GM20431 (cell line): ENCODE measurements around the gene PYGO2.
"Not testable (repeated sequence)": the region's sequence is repeated elsewhere in the genome, so short reads cannot be mapped to it uniquely, and the experiment has no call there.

Source experiments
- in situ Hi-C: fragments of 300-500 bp; cut with MseI, MboI; formaldehyde crosslinking; loops from one replicate; pipeline ENCODE4 v1.15.0; 2020; ENCODE audit warnings: low sequenced_read_pairs; ENCODE audit not compliant: unreplicated experiment

PYGO2 gene

DNA sequence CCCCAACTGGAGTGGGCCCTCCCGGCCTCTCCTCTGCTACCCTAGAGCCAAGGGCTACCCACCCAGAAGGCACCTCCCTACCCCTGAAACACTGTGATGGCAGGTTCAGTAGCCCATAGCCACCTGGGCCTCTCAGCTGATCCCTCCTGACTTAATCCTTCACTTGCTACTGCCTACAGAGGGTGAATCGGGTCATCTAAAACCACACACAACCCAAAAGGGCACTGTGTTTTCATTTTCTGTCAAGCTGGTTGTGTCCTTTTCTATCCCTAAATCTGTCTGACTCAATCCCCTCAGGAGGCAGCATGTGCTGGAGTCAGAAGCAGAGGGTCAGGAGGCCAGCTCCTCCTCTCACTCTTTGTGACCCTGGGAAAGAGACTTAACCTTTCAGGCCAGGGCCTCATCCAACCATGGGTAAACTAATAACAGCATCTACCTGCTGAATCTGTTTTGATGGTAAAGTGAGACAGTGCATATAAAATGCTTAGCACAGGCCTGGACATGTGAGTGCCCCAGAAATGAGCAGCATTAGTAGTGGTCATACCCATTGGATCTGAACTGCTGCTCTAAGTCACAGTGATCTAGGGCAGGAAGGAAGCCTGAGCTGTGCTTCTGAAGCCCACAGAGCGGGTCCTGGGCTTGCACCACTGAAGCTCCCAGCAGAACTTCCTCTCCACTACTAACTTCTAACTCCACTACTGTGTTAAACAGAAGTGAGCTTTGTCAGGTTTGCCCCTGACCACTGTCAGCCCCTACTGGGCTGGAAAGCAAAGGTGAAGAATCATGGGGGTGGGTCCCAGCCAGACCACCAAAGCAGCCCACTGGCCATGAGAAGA, 36.0 kb downstream of the PYGO2 start:
- in situ Hi-C loops = no loop called here

- in situ Hi-C loops = no loop called here
These were observed 37.9 kb downstream of the PYGO2 start for GRCh38 chr1:154923695-154924094.

DNA sequence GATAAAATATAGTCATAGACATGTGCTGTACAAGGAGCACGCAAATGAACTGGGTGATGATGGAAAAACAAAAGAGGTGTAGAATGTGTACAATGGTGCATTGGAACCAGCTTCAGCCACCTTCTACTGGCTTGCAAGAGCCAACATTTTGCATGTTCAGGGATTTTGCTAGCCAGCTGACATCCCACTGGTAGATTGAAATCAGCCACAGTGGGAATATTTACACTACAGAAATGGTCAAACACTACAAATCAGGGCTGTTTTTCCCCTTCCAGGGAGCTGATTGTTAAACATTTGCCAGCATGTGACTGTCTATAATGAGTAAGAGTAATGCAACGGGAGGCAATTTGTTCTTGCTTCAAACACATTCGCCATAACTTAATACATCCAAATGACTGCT, 48.3 kb downstream of the PYGO2 start:
- in situ Hi-C loops = no loop called here

- in situ Hi-C loops = no loop called here
These were observed 48.8 kb downstream of the PYGO2 start for GRCh38 chr1:154912755-154913154.

GRCh38 chr1:154911691-154912550, 49.7 kb downstream of the PYGO2 start:
- in situ Hi-C loops = no loop called here

DNA sequence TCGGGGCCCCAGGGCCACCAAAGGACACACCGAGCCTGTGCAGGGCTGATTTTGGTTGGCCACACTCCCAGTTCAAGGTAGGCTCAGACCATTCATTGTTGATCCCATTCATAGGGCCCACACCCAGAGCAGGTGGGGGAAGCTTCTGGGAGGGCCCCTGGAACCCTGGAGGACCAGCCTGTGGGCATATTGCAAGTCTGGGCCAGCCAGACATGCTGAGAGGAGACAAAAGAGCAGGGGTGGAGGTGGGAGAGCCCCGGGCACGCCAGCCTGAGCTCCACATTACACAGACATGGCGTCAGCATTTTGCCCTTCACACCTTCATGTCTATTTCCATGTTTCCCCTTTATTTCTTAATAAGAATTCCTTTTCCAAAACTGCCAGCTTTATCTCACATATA, 50.7 kb downstream of the PYGO2 start:
- in situ Hi-C loops = no loop called here

GRCh38 chr1:154908937-154909336, 52.6 kb downstream of the PYGO2 start:
- in situ Hi-C loops = no loop called here

DNA sequence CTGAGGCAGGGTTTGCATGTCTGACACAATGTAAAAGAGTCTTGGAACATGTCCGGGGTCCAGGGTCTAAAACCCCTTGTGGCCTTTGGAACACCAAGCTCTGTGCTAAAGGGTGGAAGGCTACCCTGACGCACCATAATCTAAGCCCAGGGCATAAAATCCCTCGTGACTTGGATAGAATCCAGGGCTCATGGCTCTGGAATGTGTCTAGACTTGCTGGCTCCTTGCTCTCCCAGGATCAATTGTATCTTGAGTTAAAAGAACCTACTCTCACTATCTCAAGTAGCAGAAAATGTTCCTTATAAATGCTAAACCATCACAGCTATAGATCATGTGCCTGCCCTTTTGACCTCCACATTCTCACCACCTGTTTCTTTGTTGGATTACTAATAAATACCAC, 53.5 kb downstream of the PYGO2 start:
- in situ Hi-C loops = not testable (repeated sequence)
